Measurements from ENCODE around the gene DLG2. TPM values are rescaled to one million over a fixed set of nuclear protein-coding genes. Genes with fewer than 3 reads are reported as not detected.
A peak's percentile ranks its signal among the peaks of the same experiment; 100 is the strongest.
"Not testable (repeated sequence)": the region's sequence is repeated elsewhere in the genome, so short reads cannot be mapped to it uniquely, and the experiment has no call there.

Gene DLG2
- total RNA-seq: 10 to 100 TPM in 1 of 2 donors, 1 to 10 TPM in 1; 3.8 to 16.4 TPM

DNA sequence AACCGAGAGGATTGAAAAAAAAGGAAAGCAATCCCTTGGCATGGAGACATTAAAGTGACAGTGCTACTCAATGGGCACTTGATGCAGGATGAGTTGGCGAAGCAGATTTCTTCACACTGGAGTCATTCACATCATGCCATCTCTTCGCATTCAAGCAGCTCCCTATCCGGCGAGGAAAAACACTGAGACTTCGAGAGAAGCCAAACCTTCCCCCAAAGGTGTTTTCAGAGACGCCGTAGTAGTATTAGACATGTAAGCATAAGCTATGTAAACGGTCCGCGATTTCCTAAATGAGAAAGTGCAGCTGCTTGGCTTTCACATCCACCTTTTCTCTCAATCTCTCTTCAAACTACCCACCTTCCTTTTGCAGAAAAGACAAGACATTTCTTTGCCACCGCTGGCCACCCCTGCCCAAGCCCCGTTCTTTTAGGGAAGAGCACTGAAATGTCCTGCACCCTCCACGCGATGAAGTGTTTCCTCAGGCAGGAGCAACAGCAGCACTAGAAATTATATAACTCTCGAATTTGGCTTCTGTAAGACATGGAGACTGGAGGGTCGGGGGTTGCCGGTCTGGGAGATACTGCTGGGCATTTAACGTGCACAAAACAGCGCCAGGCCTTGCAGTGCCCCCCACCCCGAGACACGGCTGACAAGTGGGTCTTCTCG is at the start of gene DLG2:
DLG2 (minus strand) TSS at position 13 of the 666 bp plus-strand sequence.
- Histone ChIP-seq H3K27ac (peak within 1 kb of the TSS; percentile 95 to 97), H3K9me3 (no peaks in the 10 kb centered on the region), H3K4me1 (ENCODE audit: control insufficient read depth in 1 of 2, low read depth in 2 of 2) (peaks cover 12 to 33% of the 10 kb centered on the region in 2 donors), H3K4me3 (peak within 1 kb of the TSS; percentile 97), H3K36me3 (no peaks in the 10 kb centered on the region), H3K27me3 (replicated peaks; ENCODE audit: insufficient read depth) (no peaks in the 10 kb centered on the region)
- DNase-seq (ENCODE audit: low spot score) (no peak), ATAC-seq (ENCODE audit: insufficient number of reproducible peaks, low FRiP score, low read depth) (no peak)
- TF ChIP-seq, protein P1, sequence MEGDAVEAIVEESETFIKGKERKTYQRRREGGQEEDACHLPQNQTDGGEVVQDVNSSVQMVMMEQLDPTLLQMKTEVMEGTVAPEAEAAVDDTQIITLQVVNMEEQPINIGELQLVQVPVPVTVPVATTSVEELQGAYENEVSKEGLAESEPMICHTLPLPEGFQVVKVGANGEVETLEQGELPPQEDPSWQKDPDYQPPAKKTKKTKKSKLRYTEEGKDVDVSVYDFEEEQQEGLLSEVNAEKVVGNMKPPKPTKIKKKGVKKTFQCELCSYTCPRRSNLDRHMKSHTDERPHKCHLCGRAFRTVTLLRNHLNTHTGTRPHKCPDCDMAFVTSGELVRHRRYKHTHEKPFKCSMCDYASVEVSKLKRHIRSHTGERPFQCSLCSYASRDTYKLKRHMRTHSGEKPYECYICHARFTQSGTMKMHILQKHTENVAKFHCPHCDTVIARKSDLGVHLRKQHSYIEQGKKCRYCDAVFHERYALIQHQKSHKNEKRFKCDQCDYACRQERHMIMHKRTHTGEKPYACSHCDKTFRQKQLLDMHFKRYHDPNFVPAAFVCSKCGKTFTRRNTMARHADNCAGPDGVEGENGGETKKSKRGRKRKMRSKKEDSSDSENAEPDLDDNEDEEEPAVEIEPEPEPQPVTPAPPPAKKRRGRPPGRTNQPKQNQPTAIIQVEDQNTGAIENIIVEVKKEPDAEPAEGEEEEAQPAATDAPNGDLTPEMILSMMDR (IDR thresholded peaks at IDR 0.05): no peak

DNA sequence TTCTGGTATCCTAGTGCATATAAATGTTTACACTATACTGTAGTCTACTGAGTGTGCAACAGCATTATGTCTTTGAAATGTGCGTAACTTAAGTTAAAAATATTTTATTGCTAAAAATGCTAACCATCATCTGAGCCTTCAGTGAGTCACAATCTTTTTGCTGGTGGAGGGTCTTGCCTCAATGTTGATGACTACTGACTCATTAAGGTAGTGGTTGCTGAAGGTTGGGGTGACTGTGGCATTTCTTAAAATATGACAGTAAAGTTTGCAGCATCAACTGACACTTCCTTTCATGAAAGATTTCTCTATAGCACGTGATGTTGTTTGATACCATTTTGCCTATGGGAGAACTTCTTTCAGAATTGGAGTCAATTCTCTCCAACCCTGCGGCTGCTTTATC is 46.2 kb upstream of the DLG2 start:
- ATAC-seq (ENCODE audit: insufficient number of reproducible peaks, low FRiP score, low read depth) (no peak), DNase-seq (ENCODE audit: low spot score) (no peak)
- TF ChIP-seq, protein P1 (IDR thresholded peaks at IDR 0.05): no peak
- no peaks in the 10 kb centered on the region for H3K27me3 ChIP-seq (replicated peaks; ENCODE audit: insufficient read depth)
- H3K9me3 ChIP-seq: no peaks in the 10 kb centered on the region
- no peaks in the 10 kb centered on the region for H3K36me3 ChIP-seq
- no peak overlapping the region for H3K27ac ChIP-seq
- no peak overlapping the region for H3K4me3 ChIP-seq
- no peaks in the 10 kb centered on the region for H3K4me1 ChIP-seq (ENCODE audit: control insufficient read depth in 1 of 2, low read depth in 2 of 2)

DNA sequence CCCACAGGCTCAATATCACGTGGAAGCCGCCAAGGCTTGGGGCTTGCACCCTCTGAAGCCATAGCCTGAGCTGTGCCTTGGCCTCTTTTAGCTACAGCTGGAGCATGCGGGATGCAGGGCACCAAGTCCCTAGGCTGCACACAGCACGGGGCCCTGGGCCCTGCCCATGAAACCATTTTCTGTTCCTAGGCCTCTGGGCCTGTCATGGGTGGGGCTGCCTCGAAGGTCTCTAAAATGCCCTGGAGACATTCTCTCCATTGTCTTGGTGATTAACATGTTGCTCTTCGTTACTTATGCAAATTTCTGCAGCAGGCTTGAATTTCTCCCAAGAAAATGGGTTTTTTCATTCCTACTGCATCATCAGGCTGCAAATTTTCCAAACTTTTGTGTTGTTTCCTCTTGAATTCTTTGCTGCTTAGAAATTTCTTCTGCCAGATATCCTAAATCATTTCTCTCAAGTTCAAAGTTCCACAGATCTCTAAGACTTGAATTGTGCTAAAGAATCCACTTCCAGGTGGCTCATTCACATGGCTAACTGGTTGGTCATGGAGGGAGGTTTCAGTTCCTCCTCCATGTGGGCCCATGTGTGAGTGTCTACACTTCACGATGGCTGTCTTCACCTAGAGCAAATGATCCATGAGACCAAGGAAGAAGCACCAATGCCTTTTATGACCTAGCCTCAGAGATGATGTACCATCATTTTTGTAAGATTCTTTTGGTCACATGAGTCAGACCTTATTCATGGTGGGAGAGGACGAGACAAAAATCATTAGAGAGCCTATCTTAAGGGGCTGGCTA is 45.2 kb upstream of the DLG2 start:
- Histone ChIP-seq H3K4me3 (no peak overlapping the region), H3K9me3 (no peaks in the 10 kb centered on the region), H3K27me3 (replicated peaks; ENCODE audit: insufficient read depth) (no peaks in the 10 kb centered on the region), H3K4me1 (ENCODE audit: control insufficient read depth in 1 of 2, low read depth in 2 of 2) (no peaks in the 10 kb centered on the region), H3K36me3 (no peaks in the 10 kb centered on the region), H3K27ac (no peak overlapping the region)
- ATAC-seq (ENCODE audit: insufficient number of reproducible peaks, low FRiP score, low read depth) (no peak), DNase-seq (ENCODE audit: low spot score) (no peak)
- TF ChIP-seq, protein P1 (IDR thresholded peaks at IDR 0.05): no peak

DNA sequence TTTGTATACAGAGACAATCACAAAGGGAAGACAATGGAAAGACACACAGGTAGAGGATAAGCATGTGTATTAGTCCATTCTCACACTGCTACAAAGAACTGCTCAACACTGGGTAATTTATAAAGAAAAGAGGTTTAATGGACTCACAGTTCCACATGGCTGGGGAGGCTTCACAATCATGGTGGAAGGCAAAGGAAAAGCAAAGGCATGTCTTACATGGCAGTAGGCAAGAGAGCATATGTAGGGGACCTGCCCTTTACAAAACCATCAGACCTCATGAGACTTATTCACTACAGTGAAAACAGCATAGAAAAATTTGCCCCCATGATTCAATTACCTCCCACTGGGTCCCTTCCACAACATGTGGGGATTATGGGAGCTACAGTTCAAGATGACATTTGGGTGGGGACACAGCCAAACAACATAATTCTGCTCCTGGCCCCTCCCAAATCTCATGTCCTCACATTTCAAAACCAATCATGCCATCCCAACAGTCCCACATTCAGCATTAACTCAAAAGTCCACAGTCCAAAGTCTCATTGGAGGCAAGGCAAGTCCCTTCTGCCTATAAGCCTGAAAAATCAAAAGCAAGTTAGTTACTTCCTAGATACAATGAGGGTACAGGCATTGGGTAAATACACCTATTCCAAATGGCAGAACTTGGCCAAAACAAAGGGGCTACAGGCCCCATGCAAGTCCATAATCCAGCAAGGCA is 44.0 kb upstream of the DLG2 start:
- not testable (repeated sequence) for H3K27me3 ChIP-seq (replicated peaks; ENCODE audit: insufficient read depth); ATAC-seq (ENCODE audit: insufficient number of reproducible peaks, low FRiP score, low read depth); DNase-seq (ENCODE audit: low spot score); H3K4me1 ChIP-seq (ENCODE audit: control insufficient read depth in 1 of 2, low read depth in 2 of 2); H3K9me3 ChIP-seq; H3K36me3 ChIP-seq; H3K4me3 ChIP-seq; H3K27ac ChIP-seq

DNA sequence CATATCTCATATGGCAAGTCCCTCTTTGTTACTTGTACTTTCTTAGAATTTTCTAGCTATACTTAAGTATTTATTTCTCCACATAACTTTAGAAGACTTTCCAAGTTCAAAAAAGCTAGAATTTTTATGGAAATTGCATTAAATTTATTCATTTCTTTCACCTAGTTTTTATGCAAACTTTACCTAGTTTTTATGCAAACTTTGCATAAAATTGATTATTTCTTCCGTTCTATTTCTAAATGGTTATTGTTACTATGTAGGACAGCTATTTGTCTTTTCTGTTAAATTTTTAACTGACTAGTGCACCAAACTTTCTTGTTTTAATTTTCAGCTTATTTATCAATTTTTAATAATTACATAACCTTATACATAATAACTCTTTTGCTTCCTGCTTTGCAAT is 41.0 kb upstream of the DLG2 start:
- peaks cover under 1 to 2% of the 10 kb centered on the region in 2 donors for H3K4me1 ChIP-seq (ENCODE audit: control insufficient read depth in 1 of 2, low read depth in 2 of 2)
- no peaks in the 10 kb centered on the region for H3K27me3 ChIP-seq (replicated peaks; ENCODE audit: insufficient read depth)
- no peaks in the 10 kb centered on the region for H3K9me3 ChIP-seq
- DNase-seq (ENCODE audit: low spot score) (no peak), ATAC-seq (ENCODE audit: insufficient number of reproducible peaks, low FRiP score, low read depth) (no peak)
- no peaks in the 10 kb centered on the region for H3K36me3 ChIP-seq
- TF ChIP-seq, protein P1 (IDR thresholded peaks at IDR 0.05): no peak
- H3K4me3 ChIP-seq: no peak overlapping the region
- no peak overlapping the region for H3K27ac ChIP-seq

All from thoracic aorta (tissue), 2 donors.